ENCODE data around the gene TAGLN. TPM values are rescaled to one million over a fixed set of nuclear protein-coding genes. Genes with fewer than 3 reads are reported as not detected.

Gene TAGLN
- total RNA-seq, 1 donor from 2014 or later, result 69.5 TPM

DNA sequence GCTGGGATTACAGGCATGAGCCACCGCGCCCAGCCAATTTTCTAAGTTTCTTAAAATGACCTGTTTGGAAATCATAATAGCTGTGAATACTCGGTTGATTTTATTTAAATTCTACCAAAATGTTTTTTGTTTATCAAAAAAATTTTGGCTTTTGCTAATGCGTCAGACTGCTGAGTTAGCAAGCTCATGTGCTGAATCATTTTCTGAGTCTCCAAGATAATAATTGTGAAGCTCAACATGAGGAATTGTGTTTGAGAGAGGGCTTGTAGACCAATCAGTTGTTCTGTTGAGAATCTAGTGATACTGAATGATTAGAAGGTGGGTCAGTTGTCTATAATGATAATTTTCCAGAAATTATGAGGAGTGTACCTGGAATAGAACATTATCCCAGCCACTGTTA, 49.2 kb downstream of the TAGLN start:
- DNase-seq (no peak), ATAC-seq (no peak)
- intact Hi-C loops (cut with micrococcal nuclease), result no loop called here

DNA sequence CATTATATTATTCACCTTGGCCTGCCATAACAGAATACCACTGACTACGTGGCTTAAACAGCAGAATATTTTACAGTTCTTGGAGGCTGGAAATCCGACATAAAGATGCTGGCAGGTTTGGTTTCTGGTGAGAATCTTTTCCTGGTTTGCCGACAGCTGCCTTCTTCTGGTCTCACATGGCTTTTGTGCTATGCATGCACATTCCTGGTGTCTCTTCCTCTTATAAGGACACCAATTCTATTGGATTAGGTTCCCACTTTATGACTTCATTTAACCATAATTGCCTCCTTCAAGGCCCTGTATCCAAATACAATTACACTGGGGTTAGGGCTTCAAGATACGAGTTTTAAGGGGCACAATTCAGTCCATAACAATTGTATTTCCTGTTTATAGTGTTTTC, 50.4 kb downstream of the TAGLN start:
- ATAC-seq (no peak), DNase-seq (no peak)
- intact Hi-C loops (cut with micrococcal nuclease), result no loop called here

DNA sequence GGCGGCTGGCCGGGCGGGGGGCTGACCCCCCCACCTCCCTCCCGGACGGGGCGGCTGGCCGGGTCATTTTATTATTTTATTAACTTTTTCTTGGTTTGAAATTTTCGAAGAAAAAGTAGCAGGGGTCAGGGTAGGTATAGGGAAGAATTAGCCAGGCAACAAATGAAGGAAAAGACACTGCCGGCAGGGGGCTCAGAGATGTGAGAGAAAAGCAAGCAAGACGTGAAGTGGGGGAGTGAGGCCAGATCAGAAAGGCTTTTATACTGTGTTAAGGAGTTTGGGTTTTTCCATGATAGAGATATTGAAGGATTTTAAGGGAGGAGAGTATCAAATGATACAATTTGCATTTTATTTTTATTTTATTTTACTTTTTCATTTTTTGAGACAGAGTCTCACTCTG, 52.3 kb downstream of the TAGLN start:
- intact Hi-C loops (cut with micrococcal nuclease), result no loop called here
- no peak for ATAC-seq
- no peak for DNase-seq

DNA sequence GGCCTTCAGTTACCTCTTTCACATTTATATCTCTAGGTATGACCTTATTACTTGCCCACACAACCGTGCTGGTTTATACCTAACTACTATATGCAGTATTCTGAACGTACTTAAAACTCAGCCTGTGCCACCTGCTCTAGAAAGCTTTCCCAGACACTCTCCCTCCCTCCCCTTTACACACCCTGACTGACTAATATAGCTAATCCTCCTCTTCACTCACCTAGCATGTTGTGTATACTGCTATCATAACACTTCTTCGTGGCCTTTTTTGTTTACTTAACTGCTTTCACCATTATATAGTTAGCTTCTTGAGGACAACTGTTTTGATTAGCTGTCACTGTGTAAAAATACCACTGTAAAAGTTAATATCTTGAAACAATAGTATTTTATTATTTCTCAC, 56.8 kb downstream of the TAGLN start:
- intact Hi-C loops (cut with micrococcal nuclease), result no loop called here
- DNase-seq, result no peak
- ATAC-seq, result no peak

DNA sequence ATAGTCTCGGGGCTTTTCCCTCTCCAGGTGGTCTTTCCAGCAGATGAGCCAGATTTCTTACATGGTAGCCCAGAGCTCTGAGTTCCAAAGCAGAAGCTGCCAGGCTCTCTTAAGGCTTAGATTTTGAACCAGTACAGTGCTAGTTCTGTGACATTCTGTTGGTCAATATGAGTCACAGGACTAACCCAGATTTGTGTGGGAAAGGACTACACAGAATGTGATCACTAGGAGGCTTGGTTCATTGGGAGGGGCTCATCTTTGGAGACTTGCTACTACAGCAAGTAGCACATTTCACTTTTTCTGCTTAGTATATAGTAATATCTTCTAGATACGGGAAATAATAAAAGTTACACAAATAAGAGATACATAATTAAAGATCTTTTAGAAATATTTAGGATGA, 57.4 kb downstream of the TAGLN start:
- no peak for ATAC-seq
- DNase-seq, result no peak
- intact Hi-C loops (cut with micrococcal nuclease), result no loop called here

Other genes starting within 250 kb of the TAGLN start
- gene SIK3, start 100.9 kb upstream of the TAGLN start, total RNA-seq, result 31.9 TPM
- gene PAFAH1B2, start 55.1 kb upstream of the TAGLN start, total RNA-seq, result 51.4 TPM
- 20.4 TPM for gene SIDT2, start 20.6 kb upstream of the TAGLN start, total RNA-seq
- 21.7 TPM for gene PCSK7, start 32.7 kb downstream of the TAGLN start, total RNA-seq
- 25.2 TPM for gene RNF214, start 33.3 kb downstream of the TAGLN start, total RNA-seq
- gene BACE1-AS, start 92.0 kb downstream of the TAGLN start, total RNA-seq, result 8.5 TPM
- gene BACE1, start 116.9 kb downstream of the TAGLN start, total RNA-seq, result 14.9 TPM
- 4.9 TPM for gene CEP164, start 128.5 kb downstream of the TAGLN start, total RNA-seq